ENCODE data around the gene JOSD1. TPM values are rescaled to one million over a fixed set of nuclear protein-coding genes. Genes with fewer than 3 reads are reported as not detected.

The JOSD1 gene
- total RNA-seq, 1 donor from 2014 or later, result 18.7 TPM

DNA sequence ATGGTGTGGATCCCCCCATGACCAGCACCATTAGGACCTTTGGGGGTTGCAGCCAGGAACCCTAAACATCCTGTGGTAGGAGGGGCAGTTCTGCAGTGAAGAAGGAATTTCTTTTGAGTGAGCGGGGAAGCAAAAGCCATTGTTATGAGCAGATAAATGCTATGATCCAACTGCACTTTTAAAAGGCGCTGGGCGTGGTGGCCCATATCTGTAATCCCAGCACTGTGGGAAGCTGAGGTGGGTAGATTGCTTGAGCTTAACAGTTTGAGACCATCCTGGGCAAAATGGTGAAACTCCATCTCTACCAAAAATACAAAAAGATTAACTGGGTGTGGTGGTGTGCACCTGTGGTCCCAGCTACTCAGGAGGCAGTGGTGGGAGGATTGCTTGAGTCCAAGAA, 24.9 kb downstream of the JOSD1 start:
- H3K9me3 ChIP-seq (replicated peaks), result no peaks in the 10 kb centered on the region
- intact Hi-C loops (cut with micrococcal nuclease), result no loop called here
- no peak for DNase-seq

DNA sequence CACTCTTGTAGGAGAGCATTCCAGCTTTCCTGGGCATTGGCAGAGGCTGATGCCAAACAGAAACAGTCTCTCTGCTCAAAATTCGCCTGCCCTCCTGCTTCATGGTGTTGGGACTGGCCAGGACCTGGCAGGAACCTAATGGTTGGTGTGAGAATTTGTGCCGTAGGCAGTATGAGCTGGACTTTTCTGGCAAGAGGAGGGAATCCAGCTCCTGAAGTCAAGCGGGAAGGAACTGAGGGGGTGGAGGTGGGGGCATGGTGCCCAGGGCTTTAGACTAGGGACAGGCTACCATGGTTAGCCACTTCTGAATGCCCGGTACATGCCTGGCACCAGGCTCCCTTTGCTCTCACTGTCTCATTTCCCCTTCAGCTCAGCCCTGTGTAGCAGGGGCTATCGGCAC, 25.9 kb downstream of the JOSD1 start:
- peaks cover 42% of the 10 kb centered on the region for H3K36me3 ChIP-seq
- H3K27ac ChIP-seq (replicated peaks), result no peak overlapping the region

More for the DNA sequence above, 24.9 kb downstream of the JOSD1 start:
- H3K27me3 ChIP-seq (ENCODE audit: low read depth), result no peaks in the 10 kb centered on the region
- TF ChIP-seq, protein P1, sequence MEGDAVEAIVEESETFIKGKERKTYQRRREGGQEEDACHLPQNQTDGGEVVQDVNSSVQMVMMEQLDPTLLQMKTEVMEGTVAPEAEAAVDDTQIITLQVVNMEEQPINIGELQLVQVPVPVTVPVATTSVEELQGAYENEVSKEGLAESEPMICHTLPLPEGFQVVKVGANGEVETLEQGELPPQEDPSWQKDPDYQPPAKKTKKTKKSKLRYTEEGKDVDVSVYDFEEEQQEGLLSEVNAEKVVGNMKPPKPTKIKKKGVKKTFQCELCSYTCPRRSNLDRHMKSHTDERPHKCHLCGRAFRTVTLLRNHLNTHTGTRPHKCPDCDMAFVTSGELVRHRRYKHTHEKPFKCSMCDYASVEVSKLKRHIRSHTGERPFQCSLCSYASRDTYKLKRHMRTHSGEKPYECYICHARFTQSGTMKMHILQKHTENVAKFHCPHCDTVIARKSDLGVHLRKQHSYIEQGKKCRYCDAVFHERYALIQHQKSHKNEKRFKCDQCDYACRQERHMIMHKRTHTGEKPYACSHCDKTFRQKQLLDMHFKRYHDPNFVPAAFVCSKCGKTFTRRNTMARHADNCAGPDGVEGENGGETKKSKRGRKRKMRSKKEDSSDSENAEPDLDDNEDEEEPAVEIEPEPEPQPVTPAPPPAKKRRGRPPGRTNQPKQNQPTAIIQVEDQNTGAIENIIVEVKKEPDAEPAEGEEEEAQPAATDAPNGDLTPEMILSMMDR (IDR thresholded peaks at IDR 0.05; ENCODE audit: borderline replicate concordance), result no peak
- H3K36me3 ChIP-seq, result peaks cover 33% of the 10 kb centered on the region
- H3K27ac ChIP-seq (replicated peaks), result no peak overlapping the region
- H3K4me1 ChIP-seq, result no peaks in the 10 kb centered on the region
- no peak overlapping the region for H3K4me3 ChIP-seq

DNA sequence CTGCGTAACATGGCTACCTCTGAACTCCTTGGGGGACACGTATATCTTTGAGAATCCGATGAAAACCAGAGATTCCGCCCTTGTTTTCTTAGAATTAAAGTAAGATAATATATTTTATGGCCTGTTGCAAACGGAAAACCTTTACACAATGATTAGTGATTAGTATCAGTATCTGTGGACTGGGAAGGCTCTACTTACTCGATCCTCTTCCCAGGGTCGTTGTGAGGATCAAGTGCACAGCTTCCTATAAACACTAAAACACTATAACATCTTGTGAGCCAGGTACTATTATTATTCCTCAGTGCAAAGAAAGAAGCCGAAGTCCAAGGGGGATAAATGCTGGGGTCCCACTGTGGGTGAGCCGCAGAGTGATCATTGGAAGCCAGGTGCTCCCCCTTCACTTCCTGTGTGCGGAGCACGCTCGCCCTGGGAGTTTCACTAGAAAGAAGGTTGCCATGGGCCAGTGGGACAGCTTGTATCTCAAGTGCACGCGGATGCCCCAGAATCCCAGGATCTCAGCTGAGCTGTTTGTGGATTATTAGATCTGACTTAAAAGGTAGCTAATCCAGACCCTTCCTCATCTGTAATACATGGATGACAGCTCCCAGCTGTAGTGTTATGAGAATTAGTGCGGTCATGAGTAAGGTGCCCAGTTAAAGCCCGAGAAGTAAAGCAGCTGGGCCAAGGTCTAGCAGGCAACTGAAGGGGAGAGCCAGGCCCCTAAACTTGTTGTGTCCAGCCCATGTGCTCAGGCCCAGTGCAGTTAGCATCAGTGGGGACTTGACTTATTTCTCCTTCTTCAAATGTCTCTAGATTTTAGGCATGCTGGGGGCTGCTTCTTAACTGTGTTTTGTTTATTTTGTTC, 43.5 kb downstream of the JOSD1 start:
- TF ChIP-seq, protein P1 (IDR thresholded peaks at IDR 0.05; ENCODE audit: borderline replicate concordance), result no peak
- peak overlapping the region; percentile 99 for H3K4me3 ChIP-seq
- no peak for DNase-seq
- intact Hi-C loops (cut with micrococcal nuclease), result no loop called here
- H3K36me3 ChIP-seq, result no peaks in the 10 kb centered on the region
- H3K27me3 ChIP-seq (ENCODE audit: low read depth), result no peaks in the 10 kb centered on the region
- H3K4me1 ChIP-seq, result peaks cover 33% of the 10 kb centered on the region
- H3K27ac ChIP-seq (replicated peaks), result peak overlapping the region; percentile 96
- H3K9me3 ChIP-seq (replicated peaks), result no peaks in the 10 kb centered on the region

More for the DNA sequence above, 25.9 kb downstream of the JOSD1 start:
- intact Hi-C loops (cut with micrococcal nuclease), result no loop called here
- TF ChIP-seq, protein P1 (IDR thresholded peaks at IDR 0.05; ENCODE audit: borderline replicate concordance), result no peak
- DNase-seq, result no peak
- no peaks in the 10 kb centered on the region for H3K4me1 ChIP-seq
- H3K27me3 ChIP-seq (ENCODE audit: low read depth), result no peaks in the 10 kb centered on the region
- H3K9me3 ChIP-seq (replicated peaks), result no peaks in the 10 kb centered on the region
- no peak overlapping the region for H3K4me3 ChIP-seq

DNA sequence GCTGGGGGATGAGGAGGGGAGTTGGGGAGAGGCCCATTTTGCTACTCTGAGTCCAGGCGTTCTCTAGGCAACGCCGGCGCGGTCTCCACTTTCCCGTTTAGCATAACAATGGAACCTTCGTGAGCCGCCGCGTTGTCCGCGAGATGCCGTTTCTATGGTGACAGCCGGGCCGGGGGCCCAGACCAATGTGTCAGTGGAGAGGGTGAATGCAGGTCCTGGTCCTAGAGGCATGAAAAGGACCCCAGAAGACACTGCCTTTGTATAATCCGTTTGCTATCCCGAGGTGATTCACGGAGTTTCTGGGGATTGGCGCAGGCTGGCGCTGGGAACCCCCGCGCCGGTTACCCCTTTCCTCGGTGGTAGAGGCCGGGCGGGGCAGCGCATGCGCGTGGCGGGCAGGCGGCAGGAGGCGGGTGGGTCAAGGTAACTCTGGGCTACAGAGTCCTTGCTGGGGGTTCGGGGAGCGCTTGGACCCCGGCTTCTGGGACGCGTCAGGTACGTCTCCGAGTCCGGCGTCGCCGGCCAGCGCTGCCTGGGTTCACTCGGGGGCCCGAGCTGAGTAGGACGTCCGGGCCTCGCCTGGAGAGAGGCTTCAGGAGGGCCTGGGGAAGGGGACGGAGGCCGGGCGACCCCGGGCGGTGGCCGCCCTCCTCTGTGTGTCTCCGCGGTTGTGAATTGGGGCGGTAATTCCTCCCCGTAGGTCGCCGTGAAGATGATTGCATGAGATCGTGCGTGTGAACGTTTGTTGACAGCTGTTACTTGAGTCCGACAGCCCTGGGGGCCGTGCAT, 44.3 kb downstream of the JOSD1 start, which contains the start of the genes CBY1 and FAM227A:
Gene CBY1 (plus strand): TSS at position 383 of the 789 bp plus-strand sequence. CDS start 11,417 bp downstream, outside the sequence.
Gene FAM227A (minus strand): TSS at position 137 of the 789 bp plus-strand sequence. CDS start 6,224 bp downstream, outside the sequence.
- Histone ChIP-seq H3K4me1 (peaks cover 33% of the 10 kb centered on the region), H3K36me3 (no peaks in the 10 kb centered on the region), H3K27ac (replicated peaks) (peak within 1 kb of the TSS; percentile 96), H3K4me3 (peak within 1 kb of the TSS; percentile 99), H3K27me3 (ENCODE audit: low read depth) (no peaks in the 10 kb centered on the region), H3K9me3 (replicated peaks) (no peaks in the 10 kb centered on the region)
- intact Hi-C loops (cut with micrococcal nuclease), result no loop called here
- TF ChIP-seq, protein P1 (IDR thresholded peaks at IDR 0.05; ENCODE audit: borderline replicate concordance), result no peak
- peak; percentile 87 for DNase-seq

DNA sequence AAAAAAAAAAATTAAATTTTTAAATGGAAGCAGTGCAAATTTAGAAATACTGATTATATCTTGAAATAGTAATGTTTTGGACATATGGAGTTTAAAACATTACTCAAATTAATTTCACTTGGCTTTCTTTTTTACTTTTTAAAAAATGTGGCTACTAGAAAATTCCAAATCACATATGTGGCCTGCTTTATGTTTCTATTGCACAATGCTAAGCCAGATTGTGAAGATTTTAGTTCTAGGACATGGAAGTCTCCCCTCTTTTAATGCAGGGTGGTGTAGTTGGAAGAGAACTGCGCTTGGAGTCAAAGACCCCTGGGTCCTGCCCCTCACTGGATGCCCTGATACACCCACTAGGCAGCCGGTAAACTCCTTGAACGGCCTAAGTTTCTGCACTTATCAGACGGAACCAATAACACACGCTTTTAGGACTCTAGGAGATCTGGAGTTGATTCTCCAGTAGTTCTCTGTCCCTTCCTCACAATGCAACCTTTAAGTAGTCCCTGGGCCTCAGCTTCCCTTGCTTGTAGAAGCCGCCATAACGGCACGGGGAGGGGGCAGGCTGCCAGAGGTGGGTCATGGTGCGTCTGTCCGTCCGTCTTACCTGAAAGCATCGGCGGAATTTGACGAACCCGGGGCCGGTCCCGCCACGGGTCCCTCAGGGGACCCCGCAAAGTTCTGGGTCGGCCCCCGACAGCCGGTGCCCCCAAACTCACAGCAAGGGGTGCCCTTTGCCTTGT, 45.1 kb downstream of the JOSD1 start:
- intact Hi-C loops (cut with micrococcal nuclease), result no loop called here
- Histone ChIP-seq H3K4me3 (peak overlapping the region; percentile 99), H3K36me3 (no peaks in the 10 kb centered on the region), H3K4me1 (peaks cover 33% of the 10 kb centered on the region), H3K27me3 (ENCODE audit: low read depth) (no peaks in the 10 kb centered on the region), H3K27ac (replicated peaks) (peak overlapping the region; percentile 96), H3K9me3 (replicated peaks) (no peaks in the 10 kb centered on the region)
- TF ChIP-seq, protein P1 (IDR thresholded peaks at IDR 0.05; ENCODE audit: borderline replicate concordance), result no peak
- DNase-seq, result no peak
